Esophagus muscularis mucosa (tissue), 3 donors: ENCODE data around the gene PPP2R3A.

ENCODE experiments used
- POLR2A ChIP-seq: fragments of 450-650 bp; IDR thresholded peaks from one replicate; pipeline ENCODE4 v1.6.1; 2017; ENCODE audit warnings: antibody characterized with exemption, moderate library complexity, mild to moderate bottlenecking, low read depth
- TF ChIP-seq, protein P1 (sequence below), 3 experiments: fragments of 200-600 bp in 2 of 3; fragments of 450-650 bp in 1 of 3; sonication (generic) in 2 of 3; IDR thresholded peaks; one replicate each; pipeline ENCODE4 v1.5.1; 2017 to 2019; ENCODE audit warnings: antibody characterized with exemption in 3 of 3, mild to moderate bottlenecking in 2 of 3, moderate library complexity in 1 of 3

DNA sequence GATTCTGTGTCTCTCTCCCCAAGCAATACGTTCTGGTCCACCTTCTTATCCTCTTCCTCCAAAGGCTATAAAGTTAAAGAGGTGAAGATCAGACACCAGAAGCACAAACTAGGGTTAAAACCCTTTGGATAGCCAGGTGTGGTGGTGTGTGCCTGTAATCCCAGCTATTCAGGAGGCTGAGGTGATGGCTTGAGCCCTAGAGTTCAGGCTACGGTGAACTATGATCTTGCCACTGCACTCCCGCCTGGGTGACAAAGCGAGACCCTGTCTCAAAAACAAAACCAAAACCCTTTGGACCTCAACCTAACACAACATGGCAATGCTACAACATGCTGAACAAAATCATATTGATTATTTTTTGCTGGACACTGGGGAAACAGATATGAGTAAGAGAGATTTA lies 187.4 kb downstream of the PPP2R3A start:
- TF ChIP-seq, protein P1, sequence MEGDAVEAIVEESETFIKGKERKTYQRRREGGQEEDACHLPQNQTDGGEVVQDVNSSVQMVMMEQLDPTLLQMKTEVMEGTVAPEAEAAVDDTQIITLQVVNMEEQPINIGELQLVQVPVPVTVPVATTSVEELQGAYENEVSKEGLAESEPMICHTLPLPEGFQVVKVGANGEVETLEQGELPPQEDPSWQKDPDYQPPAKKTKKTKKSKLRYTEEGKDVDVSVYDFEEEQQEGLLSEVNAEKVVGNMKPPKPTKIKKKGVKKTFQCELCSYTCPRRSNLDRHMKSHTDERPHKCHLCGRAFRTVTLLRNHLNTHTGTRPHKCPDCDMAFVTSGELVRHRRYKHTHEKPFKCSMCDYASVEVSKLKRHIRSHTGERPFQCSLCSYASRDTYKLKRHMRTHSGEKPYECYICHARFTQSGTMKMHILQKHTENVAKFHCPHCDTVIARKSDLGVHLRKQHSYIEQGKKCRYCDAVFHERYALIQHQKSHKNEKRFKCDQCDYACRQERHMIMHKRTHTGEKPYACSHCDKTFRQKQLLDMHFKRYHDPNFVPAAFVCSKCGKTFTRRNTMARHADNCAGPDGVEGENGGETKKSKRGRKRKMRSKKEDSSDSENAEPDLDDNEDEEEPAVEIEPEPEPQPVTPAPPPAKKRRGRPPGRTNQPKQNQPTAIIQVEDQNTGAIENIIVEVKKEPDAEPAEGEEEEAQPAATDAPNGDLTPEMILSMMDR (IDR thresholded peaks at IDR 0.05) = no peak
- no peak for TF ChIP-seq POLR2A
